Hepatocyte (in vitro differentiated cells): ENCODE data around the gene COQ4. TPM values are rescaled to one million over a fixed set of nuclear protein-coding genes. Genes with fewer than 3 reads are reported as not detected.

Source experiments
- DNase-seq: peaks from one replicate; pipeline ENCODE4 v3.0.0-alpha.2; 2016; ENCODE audit warnings: low spot score
- H2AFZ ChIP-seq: fragments of 200-600 bp; sonication (generic); 2 replicates; pipeline ENCODE4 v1.6.0; 2016; ENCODE audit warnings: antibody characterized with exemption, mild to moderate bottlenecking
- H3K27ac ChIP-seq: fragments of 200-600 bp; sonication (generic); 2 replicates; pipeline ENCODE4 v1.5.1; 2016; ENCODE audit warnings: mild to moderate bottlenecking
- H3K27me3 ChIP-seq: fragments of 200-600 bp; sonication (generic); 2 replicates; pipeline ENCODE4 v1.6.1; 2016
- H3K36me3 ChIP-seq: fragments of 200-600 bp; sonication (generic); replicated peaks from 2 replicates; pipeline ENCODE4 v1.5.1; 2016; ENCODE audit warnings: low read depth; ENCODE audit not compliant: insufficient read depth
- H3K4me1 ChIP-seq: fragments of 200-600 bp; sonication (generic); 2 replicates; pipeline ENCODE4 v1.5.1; 2016; ENCODE audit warnings: mild to moderate bottlenecking, moderate library complexity; ENCODE audit not compliant: insufficient read depth
- H3K4me2 ChIP-seq: fragments of 200-600 bp; sonication (generic); 2 replicates; pipeline ENCODE4 v1.6.0; 2016
- H3K4me3 ChIP-seq: fragments of 200-600 bp; sonication (generic); 2 replicates; pipeline ENCODE4 v1.5.1; 2016; ENCODE audit warnings: mild to moderate bottlenecking
- H3K79me2 ChIP-seq: fragments of 200-600 bp; sonication (generic); 2 replicates; pipeline ENCODE4 v1.6.0; 2017; ENCODE audit warnings: mild to moderate bottlenecking
- H3K9me2 ChIP-seq: fragments of 200-600 bp; sonication (generic); replicated peaks from 2 replicates; pipeline ENCODE4 v1.6.0; 2017; ENCODE audit warnings: mild to moderate bottlenecking; ENCODE audit not compliant: insufficient read depth
- H3K9me3 ChIP-seq: fragments of 200-600 bp; sonication (generic); 2 replicates; pipeline ENCODE4 v1.5.1; 2016; ENCODE audit warnings: low read depth, mild to moderate bottlenecking
- H4K20me1 ChIP-seq: fragments of 200-600 bp; sonication (generic); 2 replicates; pipeline ENCODE4 v1.6.0; 2016; ENCODE audit warnings: mild to moderate bottlenecking; ENCODE audit not compliant: insufficient read depth, poor library complexity, severe bottlenecking
- EZH2 ChIP-seq: fragments of 200-600 bp; sonication (generic); IDR thresholded peaks from 2 replicates; pipeline ENCODE4 v1.6.1; 2016; ENCODE audit warnings: antibody characterized with exemption, mild to moderate bottlenecking, borderline replicate concordance
- EZH2phosphoT487 ChIP-seq: fragments of 200-600 bp; sonication (generic); IDR thresholded peaks from one replicate; pipeline ENCODE4 v1.6.1; 2018; ENCODE audit warnings: antibody characterized with exemption, mild to moderate bottlenecking, low read depth, moderate library complexity; ENCODE audit not compliant: unreplicated experiment, severe bottlenecking
- WGBS: methylation state at CpG from one replicate; pipeline ENCODE4 v1.1.6; 2016; ENCODE audit warnings: low lambda C conversion rate; ENCODE audit errors: missing lambda C conversion rate; 5-methylcytosine and 5-hydroxymethylcytosine counted together
- polyA plus RNA-seq: library from polyadenylated mRNA; unstranded; fragments of >200 nt; fragmentation: Nextera tagmentation; extraction: Ambion mirVana; gene quantifications from 2 replicates; pipeline ENCODE4 v1.2.1, GENCODE V29; 2016
- total RNA-seq: library from RNA; depleted of rRNA; stranded (reverse); fragments of >200 nt; gene quantifications from 2 replicates; pipeline ENCODE4 v1.2.3, GENCODE V29; 2014
- TF ChIP-seq, protein P1 (sequence below): fragments of 200-600 bp; sonication (generic); IDR thresholded peaks from 2 replicates; pipeline ENCODE4 v1.5.1; 2016; ENCODE audit warnings: antibody characterized with exemption, mild to moderate bottlenecking; ENCODE audit not compliant: poor library complexity

COQ4 gene
- total and polyA plus RNA-seq, 2 experiments from 2014 or later = 35.2 to 40.9 TPM

GRCh38 chr9:128344931-128345605 lies 22.4 kb downstream of the COQ4 start:
- Histone ChIP-seq H3K27me3 (no peaks in the 10 kb centered on the region), H3K9me2 (no peaks in the 10 kb centered on the region), H3K9me3 (no peaks in the 10 kb centered on the region), H3K79me2 (peaks cover 4% of the 10 kb centered on the region), H3K36me3 (no peaks in the 10 kb centered on the region), H2AFZ (no peak overlapping the region), H3K4me1 (peaks cover 3% of the 10 kb centered on the region), H3K4me3 (no peak overlapping the region), H3K27ac (no peak overlapping the region), H4K20me1 (no peaks in the 10 kb centered on the region), H3K4me2 (no peak overlapping the region)
- WGBS = 96% methylated on average over 28 of the region's 28 CpGs
- no peak for TF ChIP-seq EZH2
- TF ChIP-seq EZH2phosphoT487 = no peak
- TF ChIP-seq, protein P1, sequence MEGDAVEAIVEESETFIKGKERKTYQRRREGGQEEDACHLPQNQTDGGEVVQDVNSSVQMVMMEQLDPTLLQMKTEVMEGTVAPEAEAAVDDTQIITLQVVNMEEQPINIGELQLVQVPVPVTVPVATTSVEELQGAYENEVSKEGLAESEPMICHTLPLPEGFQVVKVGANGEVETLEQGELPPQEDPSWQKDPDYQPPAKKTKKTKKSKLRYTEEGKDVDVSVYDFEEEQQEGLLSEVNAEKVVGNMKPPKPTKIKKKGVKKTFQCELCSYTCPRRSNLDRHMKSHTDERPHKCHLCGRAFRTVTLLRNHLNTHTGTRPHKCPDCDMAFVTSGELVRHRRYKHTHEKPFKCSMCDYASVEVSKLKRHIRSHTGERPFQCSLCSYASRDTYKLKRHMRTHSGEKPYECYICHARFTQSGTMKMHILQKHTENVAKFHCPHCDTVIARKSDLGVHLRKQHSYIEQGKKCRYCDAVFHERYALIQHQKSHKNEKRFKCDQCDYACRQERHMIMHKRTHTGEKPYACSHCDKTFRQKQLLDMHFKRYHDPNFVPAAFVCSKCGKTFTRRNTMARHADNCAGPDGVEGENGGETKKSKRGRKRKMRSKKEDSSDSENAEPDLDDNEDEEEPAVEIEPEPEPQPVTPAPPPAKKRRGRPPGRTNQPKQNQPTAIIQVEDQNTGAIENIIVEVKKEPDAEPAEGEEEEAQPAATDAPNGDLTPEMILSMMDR = no peak
- no peak for DNase-seq

- no peaks in the 10 kb centered on the region for H4K20me1 ChIP-seq
- H3K4me1 ChIP-seq = no peaks in the 10 kb centered on the region
- H3K9me3 ChIP-seq = no peaks in the 10 kb centered on the region
- H3K27ac ChIP-seq = no peak overlapping the region
- no peak overlapping the region for H2AFZ ChIP-seq
- H3K4me3 ChIP-seq = no peak overlapping the region
- WGBS = 96% methylated on average over 2 of the region's 2 CpGs
- DNase-seq = no peak
- no peaks in the 10 kb centered on the region for H3K9me2 ChIP-seq
- TF ChIP-seq, protein P1 = no peak
- no peak for TF ChIP-seq EZH2phosphoT487
- no peak for TF ChIP-seq EZH2
- no peaks in the 10 kb centered on the region for H3K79me2 ChIP-seq
- H3K36me3 ChIP-seq = no peaks in the 10 kb centered on the region
- no peak overlapping the region for H3K4me2 ChIP-seq
- H3K27me3 ChIP-seq = no peaks in the 10 kb centered on the region
Observed at GRCh38 chr9:128349125-128349524, 26.5 kb downstream of the COQ4 start.

DNA sequence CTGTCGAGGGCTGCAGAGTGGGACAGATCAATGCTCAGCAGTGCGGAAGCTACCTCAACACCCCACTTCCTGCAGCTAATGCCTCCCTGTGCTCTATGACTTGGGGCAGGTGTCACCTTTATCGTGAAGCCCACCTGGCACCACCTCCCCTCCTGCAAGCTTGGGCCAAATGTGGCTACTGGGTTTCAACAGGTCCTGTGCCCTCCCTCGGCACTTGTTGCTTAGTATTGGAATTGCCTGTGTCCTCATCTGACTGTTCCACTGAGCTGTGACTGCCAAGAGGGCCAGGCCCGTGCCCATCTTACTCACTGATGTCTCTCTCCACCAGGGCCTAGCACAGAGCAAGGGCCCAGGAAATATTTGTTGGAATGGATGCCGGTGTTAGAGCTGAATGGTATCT lies 27.1 kb downstream of the COQ4 start:
- no peaks in the 10 kb centered on the region for H3K79me2 ChIP-seq
- no peak for TF ChIP-seq EZH2phosphoT487
- H3K36me3 ChIP-seq = no peaks in the 10 kb centered on the region
- H3K4me1 ChIP-seq = no peaks in the 10 kb centered on the region
- no peak overlapping the region for H3K4me3 ChIP-seq
- H3K27me3 ChIP-seq = no peaks in the 10 kb centered on the region
- no peak overlapping the region for H3K27ac ChIP-seq
- no peak overlapping the region for H2AFZ ChIP-seq
- H3K9me2 ChIP-seq = no peaks in the 10 kb centered on the region
- no peak for DNase-seq
- no peaks in the 10 kb centered on the region for H4K20me1 ChIP-seq
- H3K4me2 ChIP-seq = no peak overlapping the region
- H3K9me3 ChIP-seq = no peaks in the 10 kb centered on the region
- 95% methylated on average over 6 of the region's 6 CpGs for WGBS

DNA sequence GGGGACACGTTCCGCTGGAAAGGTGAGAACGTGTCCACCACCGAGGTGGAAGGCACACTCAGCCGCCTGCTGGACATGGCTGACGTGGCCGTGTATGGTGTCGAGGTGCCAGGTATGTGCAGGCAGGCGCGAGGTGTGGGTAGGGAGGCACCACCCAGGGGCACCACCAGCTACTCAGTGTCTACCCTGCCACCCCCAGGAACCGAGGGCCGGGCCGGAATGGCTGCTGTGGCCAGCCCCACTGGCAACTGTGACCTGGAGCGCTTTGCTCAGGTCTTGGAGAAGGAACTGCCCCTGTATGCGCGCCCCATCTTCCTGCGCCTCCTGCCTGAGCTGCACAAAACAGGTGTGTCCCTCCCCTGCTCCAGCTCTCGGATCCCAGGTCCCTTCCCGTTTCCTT lies 32.8 kb downstream of the COQ4 start:
- no peak overlapping the region for H2AFZ ChIP-seq
- no peaks in the 10 kb centered on the region for H3K9me2 ChIP-seq
- H3K27me3 ChIP-seq = no peaks in the 10 kb centered on the region
- H3K4me3 ChIP-seq = no peak overlapping the region
- TF ChIP-seq EZH2 = no peak
- TF ChIP-seq EZH2phosphoT487 = no peak
- TF ChIP-seq, protein P1 = no peak
- WGBS = 98% methylated on average over 15 of the region's 19 CpGs
- no peaks in the 10 kb centered on the region for H3K4me1 ChIP-seq
- no peak for DNase-seq
- no peaks in the 10 kb centered on the region for H3K79me2 ChIP-seq
- no peaks in the 10 kb centered on the region for H3K9me3 ChIP-seq
- no peaks in the 10 kb centered on the region for H3K36me3 ChIP-seq
- H3K27ac ChIP-seq = no peak overlapping the region
- H4K20me1 ChIP-seq = no peaks in the 10 kb centered on the region
- H3K4me2 ChIP-seq = no peak overlapping the region
